Vagina (tissue), 2 donors: ENCODE data around the gene HOXB4.

Experiments used
- CTCF ChIP-seq, 3 experiments: fragments of 450-650 bp in 2 of 3; fragments of 200-600 bp in 1 of 3; sonication (generic) in 1 of 3; IDR thresholded peaks; one replicate each; pipeline ENCODE4 v1.5.1; 2017 to 2019; ENCODE audit warnings: antibody characterized with exemption in 3 of 3, mild to moderate bottlenecking in 2 of 3, moderate library complexity in 2 of 3
- POLR2A ChIP-seq, 2 donors: fragments of 450-650 bp; IDR thresholded peaks; one replicate each; pipeline ENCODE4 v1.6.1; 2017; ENCODE audit warnings: antibody characterized with exemption in 2 of 2, mild to moderate bottlenecking in 2 of 2, moderate library complexity in 2 of 2
- POLR2AphosphoS5 ChIP-seq, 2 donors: sonication (generic); formaldehyde crosslinking; IDR thresholded peaks; one replicate each; pipeline ENCODE4 v1.9.0; 2017; ENCODE audit warnings: antibody characterized with exemption in 2 of 2, mild to moderate bottlenecking in 2 of 2, low read depth in 1 of 2; ENCODE audit not compliant: insufficient read depth in 1 of 2

- TF ChIP-seq POLR2A (IDR thresholded peaks at IDR 0.05) (no peak), CTCF (IDR thresholded peaks at IDR 0.05) (no peak), POLR2AphosphoS5 (IDR thresholded peaks at IDR 0.05; ENCODE audit: insufficient read depth in 1 of 2, low read depth in 1 of 2) (no peak)
Observed at GRCh38 chr17:48563385-48563838, 14.7 kb downstream of the HOXB4 start.
